ENCODE data around the gene SEBOX. TPM values are rescaled to one million over a fixed set of nuclear protein-coding genes. Genes with fewer than 3 reads are reported as not detected.

SEBOX gene
- total RNA-seq, 2 experiments from 2014 or later: not detected

DNA sequence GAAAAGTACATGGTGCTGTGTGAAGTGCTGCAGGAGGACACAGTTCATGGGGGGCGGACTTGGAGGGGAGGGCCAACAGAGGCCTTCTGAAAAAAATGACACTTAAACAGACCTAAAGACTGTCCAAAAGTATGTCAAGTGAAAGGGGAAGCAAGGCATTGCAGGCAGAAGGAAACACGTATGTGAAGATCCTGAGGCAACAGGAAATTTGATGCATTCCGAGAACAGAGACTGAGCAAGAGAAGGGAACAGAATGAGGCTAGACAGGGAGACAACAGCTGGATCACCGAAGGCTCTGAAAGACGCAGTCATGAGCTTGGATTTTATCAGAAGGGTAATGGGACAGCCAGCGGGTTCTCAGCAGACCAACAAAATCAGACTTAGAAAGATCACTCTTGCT is 30.8 kb downstream of the SEBOX start:
- POLR2A ChIA-PET: interaction anchor here (2.9 kb wide), 1 partner anchor 23 kb away, joined by 34 read pairs; the partner anchor contains the start of gene POLDIP2
- CTCF ChIA-PET: interaction anchor here (2.2 kb wide), 1 partner anchor 16 kb away, joined by 19 read pairs; the partner anchor contains the start of gene TMEM97

DNA sequence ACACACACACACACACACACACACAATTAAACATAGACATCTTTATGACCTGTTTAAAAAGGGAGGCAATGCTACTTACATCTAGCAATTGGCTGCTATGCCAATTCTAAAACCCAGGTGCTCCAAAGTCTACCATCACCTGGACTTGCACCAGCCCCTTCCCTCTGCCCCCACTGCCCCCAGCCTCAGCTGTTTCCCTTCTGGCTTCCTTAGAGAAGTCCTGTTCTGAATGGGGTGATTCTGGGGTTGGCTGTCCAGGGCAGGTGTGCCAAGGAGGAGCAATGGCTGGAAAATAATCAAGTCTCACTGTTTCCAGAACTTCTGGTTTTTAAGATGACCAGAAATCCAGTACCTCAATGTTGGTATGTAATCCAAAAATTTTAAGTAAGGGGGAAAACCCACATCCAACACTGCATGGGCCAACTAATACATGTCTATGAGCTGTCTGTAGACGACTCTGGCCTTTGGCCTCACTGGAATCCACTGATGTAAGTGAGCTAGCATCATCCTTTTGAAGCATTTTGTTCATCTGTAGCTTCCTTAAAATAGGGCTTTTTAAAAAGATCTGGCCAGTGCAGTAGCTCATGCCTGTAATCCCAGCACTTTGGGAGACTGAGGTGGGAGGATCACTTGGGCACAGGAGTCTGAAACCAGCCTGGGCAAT is 31.8 kb downstream of the SEBOX start:
- CTCF ChIA-PET: no interaction called here
- POLR2A ChIA-PET: interaction anchor here (0.5 kb wide), 1 partner anchor 19 kb away, joined by 4 read pairs; no protein-coding TSS in a partner anchor

DNA sequence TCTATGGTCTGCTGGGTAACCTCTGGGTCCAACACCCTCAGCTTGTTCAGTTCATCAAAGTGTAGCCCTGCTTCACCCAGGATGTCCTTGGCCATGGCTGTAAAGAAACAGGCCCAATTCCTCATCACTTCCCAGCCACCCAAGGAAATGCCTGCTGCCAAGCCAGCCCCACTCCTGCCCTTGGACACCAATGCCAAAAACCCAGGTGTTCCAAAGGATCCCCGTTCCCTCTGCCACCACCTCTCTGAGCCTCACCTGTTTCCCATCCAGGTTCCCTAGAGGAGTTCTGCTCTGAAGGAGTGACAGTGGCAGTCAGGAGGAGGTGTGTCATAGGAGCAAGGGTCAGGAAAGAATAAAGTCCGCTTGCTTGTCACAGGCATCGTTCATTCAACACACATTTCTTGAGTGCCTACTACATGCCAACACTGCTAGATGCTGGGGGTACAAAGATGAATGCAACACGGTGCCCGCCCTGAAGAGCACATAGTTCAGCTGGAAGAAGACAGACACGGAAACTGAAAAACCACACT is 33.0 kb downstream of the SEBOX start:
- CTCF ChIA-PET: no interaction called here

DNA sequence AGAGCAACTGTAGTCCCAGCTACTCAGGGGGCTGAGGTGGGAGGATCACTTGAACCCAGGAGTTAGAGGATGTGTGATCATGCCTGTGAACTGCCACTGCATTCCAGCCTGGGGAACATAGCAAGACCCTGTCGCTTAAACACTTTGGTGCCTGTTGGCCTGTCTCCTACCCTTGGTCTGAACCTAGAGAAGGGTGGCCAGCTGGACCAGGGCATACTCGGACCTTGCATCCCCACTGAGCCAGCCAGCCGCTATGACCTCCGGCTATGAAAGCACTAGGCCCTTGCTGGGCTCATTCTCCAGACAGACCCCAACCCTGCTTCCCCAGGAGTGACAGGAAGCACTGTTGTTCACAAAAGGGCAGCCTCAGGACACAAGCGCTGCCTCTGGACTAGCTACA is 34.3 kb downstream of the SEBOX start:
- CTCF ChIA-PET: no interaction called here
- POLR2A ChIA-PET: interaction anchor here (0.8 kb wide), 1 partner anchor 37 kb away, joined by 5 read pairs; no protein-coding TSS in a partner anchor

More for the DNA sequence above, 33.0 kb downstream of the SEBOX start:
- POLR2A ChIA-PET: no interaction called here

DNA sequence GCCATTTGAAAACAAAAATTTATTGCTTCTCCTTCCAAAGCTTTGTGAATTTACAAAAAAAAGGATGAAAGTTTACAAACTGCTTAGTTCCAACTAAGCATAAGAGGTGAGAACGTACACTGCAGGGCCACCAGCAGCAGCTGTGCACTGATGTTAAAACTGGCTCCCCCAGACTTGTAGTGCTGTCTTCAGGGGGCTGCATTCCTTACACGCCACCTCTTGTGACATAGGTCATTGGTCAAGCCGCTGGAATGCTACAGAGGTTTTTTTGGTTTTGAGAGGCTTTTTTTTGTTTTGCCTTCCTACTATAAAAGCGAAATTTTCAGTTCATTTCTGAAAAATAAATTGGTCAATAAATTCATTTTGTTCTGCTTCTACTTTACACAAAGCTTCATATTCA is 36.7 kb downstream of the SEBOX start:
- POLR2A ChIA-PET: interaction anchor here (0.7 kb wide), 1 partner anchor 10 kb away, joined by 3 read pairs; no protein-coding TSS in a partner anchor
- CTCF ChIA-PET: no interaction called here

DNA sequence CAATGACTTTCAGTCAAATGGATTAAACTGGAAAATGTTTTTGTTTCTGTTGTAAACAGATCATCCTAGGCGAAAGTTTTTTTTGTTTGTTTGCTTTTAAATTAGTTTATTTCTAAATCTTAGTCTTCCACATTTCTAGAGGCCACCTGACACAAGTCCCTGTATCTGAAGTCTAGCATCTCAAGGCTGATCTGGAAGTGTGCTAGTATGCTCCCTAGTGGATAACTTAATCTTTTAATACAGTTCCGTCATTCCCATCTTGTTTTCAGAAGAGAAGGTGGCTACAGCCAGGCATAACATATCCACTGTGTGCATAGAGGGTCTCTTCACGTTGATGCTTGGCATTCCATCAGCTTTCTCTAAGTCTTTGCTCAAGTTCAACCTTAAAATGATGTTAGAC is 37.3 kb downstream of the SEBOX start:
- CTCF ChIA-PET: no interaction called here
- POLR2A ChIA-PET: no interaction called here

DNA sequence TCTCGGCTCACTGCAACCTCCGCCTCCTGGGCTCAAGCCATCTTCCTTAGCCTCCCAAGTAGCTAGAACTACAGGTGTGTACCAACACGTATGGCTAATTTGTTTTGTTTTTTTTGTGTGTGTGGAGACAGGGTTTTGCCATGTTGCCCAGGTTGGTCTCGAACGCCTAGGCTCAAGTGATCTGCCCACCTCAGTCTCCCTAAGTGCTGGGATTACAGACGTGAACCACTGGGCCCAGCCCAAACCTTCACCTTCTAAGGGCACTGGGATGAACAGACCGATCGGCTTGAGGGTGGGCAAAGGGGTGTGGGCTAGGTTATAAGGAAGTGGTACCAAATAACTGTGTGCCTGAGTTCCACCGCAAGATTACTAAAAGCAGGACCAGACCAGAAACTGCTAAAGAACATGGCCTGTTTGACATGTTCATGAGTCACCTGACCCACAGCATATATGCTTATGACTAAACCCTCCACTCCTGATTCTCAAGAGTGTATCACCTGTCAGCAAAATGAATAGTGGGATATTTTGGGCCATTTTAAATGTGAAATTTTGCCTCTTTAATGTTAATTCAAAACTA is 37.9 kb downstream of the SEBOX start:
- ChIA-PET CTCF (interaction anchor here (1.5 kb wide), 1 partner anchor 31 kb away, joined by 3 read pairs; no protein-coding TSS in a partner anchor), POLR2A (interaction anchor here (0.7 kb wide), 1 partner anchor 483 kb away, joined by 3 read pairs; no protein-coding TSS in a partner anchor)

DNA sequence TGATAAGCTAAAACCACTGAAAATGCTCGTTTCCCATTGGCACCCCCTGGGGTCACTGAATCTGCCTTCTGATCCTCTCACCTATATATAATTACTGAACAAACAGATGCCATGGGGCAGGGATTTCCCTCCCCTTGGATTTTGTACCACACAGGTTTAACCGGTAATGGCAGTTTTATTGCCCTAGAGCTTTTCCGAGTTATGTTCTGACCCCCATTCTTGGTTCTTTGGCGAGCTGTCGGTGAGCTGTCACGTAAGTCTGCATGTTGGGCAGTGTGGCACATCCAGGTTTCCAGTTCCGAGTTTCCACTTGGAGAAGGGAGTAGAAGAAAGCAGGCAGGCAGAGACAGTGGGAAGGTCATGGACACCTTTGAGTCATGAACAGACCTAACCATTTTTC is 38.9 kb downstream of the SEBOX start:
- ChIA-PET POLR2A (no interaction called here), CTCF (interaction anchor here (1.1 to 1.5 kb wide), 2 partner anchors 9 to 30 kb away, joined by 3 to 4 read pairs; partner anchors contain the start of genes IFT20 and TNFAIP1)

DNA sequence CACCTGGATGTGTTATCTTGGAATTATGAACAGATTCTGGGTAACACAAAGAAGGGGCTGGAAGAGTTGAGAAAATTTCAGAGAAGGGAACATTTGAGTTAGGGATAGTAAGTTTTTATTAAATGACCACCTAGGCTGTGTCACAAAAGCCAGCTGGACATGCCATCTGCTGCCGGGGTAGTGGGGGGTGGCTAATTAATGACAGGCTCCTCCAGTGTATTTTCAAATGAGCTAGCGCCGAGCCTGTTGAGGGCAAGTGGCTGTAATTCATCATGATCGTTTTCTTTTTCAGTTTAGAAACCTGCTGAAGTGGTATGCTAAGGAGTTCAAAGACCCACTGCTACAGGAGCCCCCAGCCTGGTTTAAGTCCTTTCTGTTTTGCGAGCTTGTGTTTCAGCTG is 39.8 kb downstream of the SEBOX start:
- POLR2A ChIA-PET: interaction anchor here (0.6 kb wide), 1 partner anchor 47 kb away, joined by 9 read pairs; no protein-coding TSS in a partner anchor
- CTCF ChIA-PET: interaction anchor here (1.1 kb wide), 1 partner anchor 10 kb away, joined by 4 read pairs; the partner anchor contains the start of genes IFT20 and TNFAIP1

DNA sequence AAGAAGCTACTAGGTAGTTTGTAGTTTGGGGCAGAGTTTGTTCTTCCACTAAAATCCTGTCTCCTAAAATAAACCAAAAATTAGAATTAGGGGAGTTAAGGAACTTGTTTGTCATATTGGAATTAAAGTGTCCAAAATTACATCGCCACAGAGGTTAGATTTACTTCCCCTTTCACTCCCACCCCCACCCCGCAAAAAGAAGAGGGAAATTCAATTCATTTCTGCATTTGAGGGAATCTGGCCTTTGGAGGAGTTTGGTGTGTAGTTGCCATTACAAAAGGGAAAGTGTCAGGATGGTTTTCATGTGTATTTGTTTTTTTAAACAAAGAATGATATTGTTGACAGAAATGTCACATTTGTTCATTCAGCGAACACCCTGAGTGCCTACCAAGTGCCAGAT is 40.2 kb downstream of the SEBOX start:
- CTCF ChIA-PET: no interaction called here

DNA sequence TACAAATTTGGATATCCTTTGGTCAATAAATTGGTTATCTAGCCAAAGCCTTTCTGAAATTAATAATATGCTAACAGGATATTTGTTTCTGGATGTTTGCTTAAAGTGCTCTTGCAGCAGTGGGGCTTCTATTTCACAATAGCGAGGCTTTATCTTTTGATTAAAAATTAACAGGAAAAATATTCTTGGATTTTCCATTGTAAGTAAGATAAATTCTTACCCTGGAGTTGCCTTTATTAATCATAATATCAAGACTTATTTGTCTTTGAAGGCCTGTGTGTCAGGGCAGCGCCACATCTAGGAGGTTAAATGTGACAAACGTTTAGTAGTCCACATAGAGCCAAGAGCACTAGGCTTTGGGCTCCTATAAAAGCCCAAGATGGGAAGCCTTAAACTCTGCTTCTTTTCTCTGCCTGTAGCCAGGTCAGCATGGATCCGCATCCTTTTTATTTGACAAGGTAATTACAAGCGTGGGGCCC is 40.7 kb downstream of the SEBOX start:
- POLR2A ChIA-PET: no interaction called here
- CTCF ChIA-PET: no interaction called here

More for the DNA sequence above, 40.2 kb downstream of the SEBOX start:
- POLR2A ChIA-PET: no interaction called here

DNA sequence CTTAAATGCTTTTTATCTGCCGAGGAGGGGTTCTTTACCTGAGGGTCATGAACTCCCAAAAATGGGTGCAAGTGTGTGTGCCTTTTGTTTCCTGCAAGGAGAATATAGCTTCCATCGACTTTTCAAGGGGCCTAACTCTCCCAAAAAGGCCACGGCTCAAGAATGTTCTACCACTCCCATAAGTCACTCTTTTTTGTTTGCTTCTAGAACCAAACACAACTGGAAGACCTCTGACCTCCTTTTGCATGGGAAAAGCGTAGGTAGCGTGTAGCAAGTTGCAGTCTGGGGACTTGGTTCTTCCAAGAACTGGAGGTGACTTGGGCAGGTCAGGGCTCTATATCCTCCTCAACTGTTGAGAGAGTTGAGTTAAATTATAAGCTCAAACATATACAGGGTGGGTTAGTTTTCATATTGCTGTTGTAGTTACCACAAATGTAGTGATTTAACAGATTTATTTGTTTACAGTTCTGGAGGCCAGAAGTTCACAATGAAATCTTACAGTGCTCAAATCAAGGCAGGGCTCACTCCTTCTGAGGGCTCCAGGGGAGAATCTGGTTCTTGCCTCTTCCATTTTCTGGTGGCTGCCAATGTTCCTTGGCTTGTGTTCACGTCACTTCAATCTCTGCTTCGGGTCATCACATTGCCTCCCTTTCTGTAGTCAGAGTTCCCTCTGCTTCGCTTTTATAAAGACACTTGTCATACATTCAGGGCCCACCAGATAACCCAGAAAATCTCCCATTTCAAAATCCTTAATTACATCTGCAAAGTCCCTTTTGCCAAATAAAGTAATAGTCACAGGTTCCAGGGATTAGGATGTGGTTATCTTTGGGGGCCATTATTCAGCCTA is 44.6 kb downstream of the SEBOX start:
- ChIA-PET POLR2A (no interaction called here), CTCF (interaction anchor here (1.3 to 3.9 kb wide), 3 partner anchors 15 to 96 kb away, joined by 3 to 19 read pairs (median 7); partner anchors contain the start of genes IFT20 and TNFAIP1)

DNA sequence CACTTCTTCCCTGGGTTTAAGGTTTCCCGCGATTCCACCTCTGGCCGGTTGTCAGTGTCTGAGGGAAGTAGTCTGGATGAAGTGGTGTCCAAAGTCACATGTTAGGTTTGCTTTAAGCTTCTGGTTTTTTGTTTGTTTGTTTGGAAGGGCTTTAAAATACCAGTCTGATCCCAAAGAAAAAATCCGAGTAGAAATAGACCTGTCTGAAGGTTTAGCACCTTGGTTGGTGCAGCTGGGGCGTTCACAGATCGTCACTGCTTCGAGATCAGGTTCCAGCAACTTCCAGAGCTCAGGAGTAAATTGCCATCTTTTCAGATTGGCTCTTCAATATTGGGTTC is 45.4 kb downstream of the SEBOX start:
- CTCF ChIA-PET: interaction anchor here (1.3 to 3.9 kb wide), 3 partner anchors 16 to 97 kb away, joined by 3 to 19 read pairs (median 7); partner anchors contain the start of genes IFT20 and TNFAIP1
- POLR2A ChIA-PET: interaction anchor here (2.0 kb wide), 1 partner anchor 16 kb away, joined by 10 read pairs; the partner anchor contains the start of genes IFT20 and TNFAIP1

DNA sequence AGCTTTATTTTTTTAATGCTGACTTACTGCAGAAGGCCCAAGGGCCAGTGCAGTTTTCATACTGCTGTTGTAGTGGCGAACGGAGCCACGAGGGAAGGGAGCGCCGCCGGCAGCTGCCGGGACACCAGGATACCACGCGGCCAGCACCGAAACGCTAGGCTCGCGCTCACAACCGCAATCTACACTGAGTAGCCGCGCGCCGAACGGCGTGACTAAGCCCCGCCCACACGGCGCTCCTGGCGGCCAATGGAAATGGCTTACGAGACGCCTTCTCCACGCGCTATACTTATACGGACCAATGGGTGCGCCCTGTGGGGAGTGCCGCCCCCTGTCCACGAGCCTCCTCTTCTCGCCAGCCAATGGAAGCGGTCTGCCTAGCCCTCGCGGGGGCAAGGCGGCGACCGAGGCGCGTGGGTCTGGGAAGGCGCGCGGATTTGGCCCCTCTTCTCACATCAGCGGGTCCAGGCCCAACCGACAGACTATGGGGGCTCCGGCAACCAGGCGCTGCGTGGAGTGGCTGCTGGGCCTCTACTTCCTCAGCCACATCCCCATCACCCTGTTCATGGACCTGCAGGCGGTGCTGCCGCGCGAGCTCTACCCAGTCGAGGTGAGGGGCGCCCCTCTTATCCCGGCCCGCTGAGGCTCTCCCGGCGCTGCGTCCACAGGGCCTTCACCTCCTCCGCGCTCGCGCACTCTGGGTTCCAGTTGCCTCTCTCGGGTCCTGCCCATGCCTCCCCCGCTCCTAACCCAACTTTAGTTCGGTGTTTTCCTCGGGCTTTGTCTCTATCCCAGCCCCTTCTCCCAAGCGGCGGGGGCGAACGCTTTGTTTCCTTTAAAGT is 46.0 kb downstream of the SEBOX start, which contains the start of gene TMEM97:
TSS of gene TMEM97 (plus strand) at position 442 of the 839 bp plus-strand sequence. CDS start at position 482, 40 bp downstream.
- CTCF ChIA-PET: interaction anchor here (1.3 to 3.9 kb wide), 3 partner anchors 16 to 97 kb away, joined by 3 to 19 read pairs (median 7); partner anchors contain the start of genes IFT20 and TNFAIP1
- POLR2A ChIA-PET: interaction anchor here (0.7 to 2.0 kb wide), 4 partner anchors 10 to 278 kb away, joined by 3 to 10 read pairs (median 3); partner anchors contain the start of genes IFT20 and TNFAIP1

DNA sequence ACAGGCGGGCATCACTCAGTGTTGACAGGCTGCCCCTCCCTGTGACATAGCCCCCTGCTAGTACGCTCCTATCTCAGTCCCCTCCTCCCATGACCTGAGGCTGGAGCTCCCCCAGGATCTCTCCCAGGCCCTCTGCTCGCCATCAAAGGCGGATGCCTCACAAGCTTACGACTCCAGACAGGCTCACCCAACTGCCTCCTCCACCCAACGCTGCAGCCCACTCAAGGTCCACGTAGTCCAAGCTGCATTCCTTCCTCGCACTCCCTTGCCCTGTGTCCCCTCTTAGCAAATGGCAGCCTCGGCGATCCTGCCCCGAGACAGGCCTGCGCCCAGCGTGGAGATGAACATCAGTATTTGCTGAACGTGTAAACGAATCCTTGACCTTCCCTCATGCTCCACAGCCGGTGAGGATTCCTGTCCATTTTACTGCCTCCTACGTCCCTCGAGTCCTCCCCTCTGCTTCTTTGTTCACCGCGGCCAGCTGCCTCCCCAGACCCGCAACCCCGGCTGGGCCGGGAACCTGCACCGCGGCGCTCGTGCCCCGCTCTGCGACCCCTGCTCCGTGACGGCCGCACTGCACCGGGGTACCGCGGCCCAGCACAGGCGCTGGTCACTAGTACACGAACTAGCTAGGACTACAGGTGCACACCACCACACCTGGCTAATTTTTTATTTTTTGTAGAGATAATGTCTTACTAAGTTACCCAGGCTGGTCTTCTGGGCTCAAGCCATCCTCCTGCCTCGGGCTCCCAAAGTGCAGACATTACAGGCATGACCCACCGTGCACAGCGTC is 46.8 kb downstream of the SEBOX start:
- POLR2A ChIA-PET: interaction anchor here (0.7 to 2.0 kb wide), 4 partner anchors 11 to 277 kb away, joined by 3 to 10 read pairs (median 3); partner anchors contain the start of genes IFT20 and TNFAIP1
- CTCF ChIA-PET: interaction anchor here (3.9 kb wide), 1 partner anchor 17 kb away, joined by 19 read pairs; the partner anchor contains the start of genes IFT20 and TNFAIP1

DNA sequence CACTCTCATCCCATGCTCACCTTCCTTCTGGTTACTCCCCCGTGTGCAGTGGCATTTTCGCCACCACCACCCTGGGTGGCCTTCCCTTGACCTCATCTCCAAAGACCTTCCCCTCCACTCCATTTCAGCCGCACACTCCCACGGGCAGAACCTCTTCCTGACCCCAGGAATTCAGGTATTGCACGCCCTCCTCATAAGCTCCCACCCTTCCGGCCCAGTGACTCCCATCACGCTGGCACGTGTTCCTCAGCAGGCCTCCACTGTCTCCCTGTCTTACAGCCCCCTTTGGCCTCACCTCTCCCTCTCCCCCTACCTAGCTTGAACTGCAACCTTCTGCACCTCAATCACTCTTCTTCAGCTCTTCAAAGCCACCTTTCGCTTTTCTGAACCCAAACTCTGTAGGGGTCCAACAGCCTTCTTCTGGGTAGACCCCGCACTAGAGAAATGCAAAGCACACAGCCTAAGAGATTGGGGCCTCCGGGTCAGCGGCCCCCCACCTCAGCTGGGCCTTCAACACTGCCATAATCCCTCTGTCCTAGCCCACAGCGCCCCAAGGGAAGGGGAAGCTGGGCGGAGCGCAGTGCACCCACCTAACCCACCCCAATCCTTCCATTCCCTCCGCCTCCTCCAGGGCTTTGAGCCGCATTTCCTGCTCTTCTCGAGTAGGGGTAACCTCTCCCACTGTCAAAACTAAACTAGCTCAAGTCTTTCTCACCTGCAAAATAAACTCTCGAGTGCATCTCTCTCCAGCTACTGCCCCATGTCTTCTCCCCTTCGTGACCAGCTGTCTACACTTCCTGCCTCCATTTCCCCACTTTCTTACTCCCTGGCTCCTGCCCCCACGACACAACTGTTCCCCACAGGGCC is 47.7 kb downstream of the SEBOX start:
- ChIA-PET CTCF (interaction anchor here (0.7 to 3.9 kb wide), 2 partner anchors 13 to 18 kb away, joined by 3 to 19 read pairs; partner anchors contain the start of genes IFT20 and TNFAIP1), POLR2A (interaction anchor here (1.1 kb wide), 2 partner anchors 12 to 276 kb away, joined by 3 read pairs; no protein-coding TSS in a partner anchor)

All from activated CD8-positive, alpha-beta memory T cell treated with anti-CD3 and anti-CD28 coated beads for 36 hours (primary cell).